ENCODE results near the gene S100A4.

The S100A4 gene

GRCh38 chr1:153507926-153508583, 37.6 kb downstream of the S100A4 start:
- DNase-seq (ENCODE audit: low spot score) = no peak

GRCh38 chr1:153506831-153507413, 38.7 kb downstream of the S100A4 start:
- peak; percentile 61 for DNase-seq (ENCODE audit: low spot score)

GRCh38 chr1:153506386-153506785, 39.2 kb downstream of the S100A4 start:
- no peak for DNase-seq (ENCODE audit: low spot score)

- DNase-seq (ENCODE audit: low spot score) = no peak
These were observed 40.0 kb downstream of the S100A4 start for GRCh38 chr1:153505576-153505975.

- no peak for DNase-seq (ENCODE audit: low spot score)
These were observed 41.8 kb downstream of the S100A4 start for GRCh38 chr1:153503766-153504165.

GRCh38 chr1:153498746-153499145, 46.9 kb downstream of the S100A4 start:
- DNase-seq (ENCODE audit: low spot score) = no peak

GRCh38 chr1:153495536-153495935, 50.1 kb downstream of the S100A4 start:
- DNase-seq (ENCODE audit: low spot score) = no peak

GRCh38 chr1:153494976-153495535, 50.5 kb downstream of the S100A4 start:
- peak; percentile 56 for DNase-seq (ENCODE audit: low spot score)

Measured in COLO829 (cell line).